SJSA1 (cell line): ENCODE measurements around the gene AADACL4. TPM values are rescaled to one million over a fixed set of nuclear protein-coding genes. Genes with fewer than 3 reads are reported as not detected.

Source experiments
- DNase-seq, 2 experiments: peaks; one replicate each; pipeline ENCODE4 v3.0.0-alpha.2; 2015 to 2020; ENCODE audit warnings: low spot score in 2 of 2, low read depth in 1 of 2
- H3K27ac ChIP-seq: fragments of 250-450 bp; sonication (Bioruptor Pico); 2 replicates; pipeline ENCODE4 v1.5.1; 2020; ENCODE audit warnings: mild to moderate bottlenecking, moderate library complexity
- H3K27me3 ChIP-seq: fragments of 250-450 bp; sonication (Bioruptor Pico); replicated peaks from 2 replicates; pipeline ENCODE4 v1.5.1; 2020; ENCODE audit warnings: mild to moderate bottlenecking, moderate library complexity
- H3K36me3 ChIP-seq: fragments of 250-450 bp; sonication (Bioruptor Pico); 2 replicates; pipeline ENCODE4 v1.5.1; 2020; ENCODE audit warnings: mild to moderate bottlenecking
- H3K4me1 ChIP-seq: fragments of 250-450 bp; sonication (Bioruptor Pico); replicated peaks from 2 replicates; pipeline ENCODE4 v1.6.1; 2021; ENCODE audit warnings: mild to moderate bottlenecking
- H3K4me3 ChIP-seq: fragments of 250-450 bp; sonication (Bioruptor Pico); 2 replicates; pipeline ENCODE4 v1.5.1; 2020; ENCODE audit warnings: mild to moderate bottlenecking
- H3K9me3 ChIP-seq: fragments of 250-450 bp; sonication (Bioruptor Pico); replicated peaks from 2 replicates; pipeline ENCODE4 v1.5.1; 2020; ENCODE audit warnings: mild to moderate bottlenecking
- total RNA-seq: library from RNA; depleted of rRNA; stranded (reverse); fragments of >200 nt; shearing (Covaris generic); gene quantifications from 2 replicates; pipeline ENCODE4 v1.2.3, GENCODE V29; 2014

AADACL4 gene
- total RNA-seq, 1 experiment from 2014 or later: not detected

GRCh38 chr1:12617511-12617900, 26.4 kb upstream of the AADACL4 start:
- DNase-seq: no peak
- Histone ChIP-seq H3K4me1 (peaks cover 49% of the 10 kb centered on the region), H3K36me3 (no peaks in the 10 kb centered on the region), H3K9me3 (no peaks in the 10 kb centered on the region), H3K27me3 (peaks cover 5% of the 10 kb centered on the region), H3K4me3 (peak overlapping the region; percentile 44), H3K27ac (no peak overlapping the region)

GRCh38 chr1:12617901-12618660, 25.8 kb upstream of the AADACL4 start, which contains the start of gene DHRS3:
Gene DHRS3, minus strand, starts transcription at chr1:12618210. Its CDS starts 862 bp downstream, at chr1:12617348.
- peak; percentile 61 to 68 for DNase-seq
- peaks cover 49% of the 10 kb centered on the region for H3K4me1 ChIP-seq

GRCh38 chr1:12618661-12618964, 25.3 kb upstream of the AADACL4 start:
- H3K4me3 ChIP-seq: peak overlapping the region; percentile 44
- H3K4me1 ChIP-seq: peaks cover 49% of the 10 kb centered on the region
- no peaks in the 10 kb centered on the region for H3K36me3 ChIP-seq
- no peak overlapping the region for H3K27ac ChIP-seq
- H3K9me3 ChIP-seq: no peaks in the 10 kb centered on the region
- peaks cover 5% of the 10 kb centered on the region for H3K27me3 ChIP-seq
- no peak for DNase-seq

More at GRCh38 chr1:12617901-12618660, 25.8 kb upstream of the AADACL4 start, which contains the start of gene DHRS3:
- Histone ChIP-seq H3K9me3 (no peaks in the 10 kb centered on the region), H3K36me3 (no peaks in the 10 kb centered on the region), H3K4me3 (peak within 1 kb of the TSS; percentile 44), H3K27ac (no peak within 1 kb of the TSS), H3K27me3 (peaks cover 5% of the 10 kb centered on the region)

GRCh38 chr1:12618965-12619791, 24.7 kb upstream of the AADACL4 start:
- H3K36me3 ChIP-seq: no peaks in the 10 kb centered on the region
- DNase-seq: peak; percentile 77 to 84
- peaks cover 49% of the 10 kb centered on the region for H3K4me1 ChIP-seq
- no peaks in the 10 kb centered on the region for H3K9me3 ChIP-seq
- H3K4me3 ChIP-seq: peak overlapping the region; percentile 44
- peaks cover 5% of the 10 kb centered on the region for H3K27me3 ChIP-seq
- no peak overlapping the region for H3K27ac ChIP-seq

GRCh38 chr1:12619792-12620487, 23.9 kb upstream of the AADACL4 start:
- Histone ChIP-seq H3K27ac (no peak overlapping the region), H3K27me3 (peaks cover 5% of the 10 kb centered on the region), H3K9me3 (no peaks in the 10 kb centered on the region), H3K4me1 (peaks cover 49% of the 10 kb centered on the region), H3K36me3 (no peaks in the 10 kb centered on the region), H3K4me3 (no peak overlapping the region)
- DNase-seq: peak; percentile 62 to 84

- Histone ChIP-seq H3K4me3 (no peak overlapping the region), H3K27me3 (peaks cover 5% of the 10 kb centered on the region), H3K9me3 (no peaks in the 10 kb centered on the region), H3K27ac (no peak overlapping the region), H3K4me1 (peaks cover 45% of the 10 kb centered on the region), H3K36me3 (no peaks in the 10 kb centered on the region)
- DNase-seq: no peak
Measured at GRCh38 chr1:12620488-12620865, 23.4 kb upstream of the AADACL4 start.

- H3K9me3 ChIP-seq: no peaks in the 10 kb centered on the region
- no peak overlapping the region for H3K27ac ChIP-seq
- no peak overlapping the region for H3K4me3 ChIP-seq
- no peaks in the 10 kb centered on the region for H3K36me3 ChIP-seq
- no peak for DNase-seq
- peaks cover 5% of the 10 kb centered on the region for H3K27me3 ChIP-seq
- H3K4me1 ChIP-seq: peaks cover 40% of the 10 kb centered on the region
Measured at GRCh38 chr1:12620931-12621330, 23.0 kb upstream of the AADACL4 start.

- H3K4me3 ChIP-seq: no peak overlapping the region
- H3K36me3 ChIP-seq: no peaks in the 10 kb centered on the region
- no peaks in the 10 kb centered on the region for H3K9me3 ChIP-seq
- no peak overlapping the region for H3K27ac ChIP-seq
- H3K4me1 ChIP-seq: peaks cover 33% of the 10 kb centered on the region
- no peak for DNase-seq
- H3K27me3 ChIP-seq: peaks cover 5% of the 10 kb centered on the region
Measured at GRCh38 chr1:12621346-12622335, 22.2 kb upstream of the AADACL4 start.

- no peaks in the 10 kb centered on the region for H3K36me3 ChIP-seq
- H3K27ac ChIP-seq: no peak overlapping the region
- peaks cover 27% of the 10 kb centered on the region for H3K4me1 ChIP-seq
- H3K27me3 ChIP-seq: no peaks in the 10 kb centered on the region
- H3K9me3 ChIP-seq: no peaks in the 10 kb centered on the region
- DNase-seq: no peak
- no peak overlapping the region for H3K4me3 ChIP-seq
Measured at GRCh38 chr1:12622506-12622905, 21.4 kb upstream of the AADACL4 start.

GRCh38 chr1:12625276-12625675, 18.6 kb upstream of the AADACL4 start:
- Histone ChIP-seq H3K27me3 (no peaks in the 10 kb centered on the region), H3K4me3 (no peak overlapping the region), H3K27ac (no peak overlapping the region), H3K9me3 (no peaks in the 10 kb centered on the region), H3K4me1 (peaks cover 10% of the 10 kb centered on the region; the same call in 1 of the 2 replicates), H3K36me3 (no peaks in the 10 kb centered on the region)
- DNase-seq: no peak

- H3K4me1 ChIP-seq: peaks cover 5% of the 10 kb centered on the region; the same call in 1 of the 2 replicates
- H3K27ac ChIP-seq: no peak overlapping the region
- no peak for DNase-seq
- no peaks in the 10 kb centered on the region for H3K9me3 ChIP-seq
- H3K36me3 ChIP-seq: no peaks in the 10 kb centered on the region
- H3K27me3 ChIP-seq: no peaks in the 10 kb centered on the region
- H3K4me3 ChIP-seq: no peak overlapping the region
Measured at GRCh38 chr1:12626888-12627287, 17.0 kb upstream of the AADACL4 start.

- Histone ChIP-seq H3K27ac (no peak overlapping the region), H3K4me1 (peaks cover 5% of the 10 kb centered on the region; the same call in 1 of the 2 replicates), H3K36me3 (no peaks in the 10 kb centered on the region), H3K27me3 (no peaks in the 10 kb centered on the region), H3K4me3 (no peak overlapping the region), H3K9me3 (no peaks in the 10 kb centered on the region)
- DNase-seq: no peak
Measured at GRCh38 chr1:12627296-12627695, 16.6 kb upstream of the AADACL4 start.

GRCh38 chr1:12629511-12629956, 14.4 kb upstream of the AADACL4 start:
- Histone ChIP-seq H3K27ac (no peak overlapping the region), H3K4me1 (peaks cover 5% of the 10 kb centered on the region; the same call in 1 of the 2 replicates), H3K27me3 (no peaks in the 10 kb centered on the region), H3K36me3 (no peaks in the 10 kb centered on the region), H3K9me3 (no peaks in the 10 kb centered on the region), H3K4me3 (no peak overlapping the region)
- DNase-seq: no peak
